ENCODE measurements around the gene ANK3.

Gene ANK3

DNA sequence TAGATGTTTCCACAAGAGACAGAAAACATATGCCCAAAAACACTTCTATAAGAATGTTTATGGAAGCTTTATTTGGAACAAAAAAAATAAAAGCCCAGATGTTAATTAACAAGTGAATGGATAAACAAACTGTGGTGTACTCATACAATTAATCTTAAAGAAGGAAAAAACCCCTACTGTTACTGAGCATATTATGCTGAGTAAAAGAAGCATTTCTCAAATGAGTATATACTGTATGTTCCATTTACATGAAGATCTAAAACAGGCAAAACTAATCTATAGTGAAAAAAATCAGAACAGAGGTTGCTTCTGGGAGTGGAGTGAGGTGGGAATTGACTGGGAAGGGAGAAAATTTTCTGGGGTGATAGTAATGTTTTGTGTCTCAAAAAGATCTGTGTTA is 15.5 kb upstream of the ANK3 start:
- H3K4me1 Mint-ChIP-seq, result no peaks in the 10 kb centered on the region
- H3K27me3 Mint-ChIP-seq, result no peaks in the 10 kb centered on the region
- DNase-seq (ENCODE audit: low spot score in 2 of 2) (no peak), ATAC-seq (replicated peaks; ENCODE audit: extremely low read depth, poor library complexity, severe bottlenecking) (no peak)
- no peaks in the 10 kb centered on the region for H3K9me3 Mint-ChIP-seq
- no peak overlapping the region for H3K27ac Mint-ChIP-seq (ENCODE audit: low read depth)
- peaks cover 3% of the 10 kb centered on the region for H3K36me3 Mint-ChIP-seq (ENCODE audit: insufficient read depth)
- H3K4me3 Mint-ChIP-seq, result no peak overlapping the region

- DNase-seq (ENCODE audit: low spot score in 2 of 2) (no peak), ATAC-seq (replicated peaks; ENCODE audit: extremely low read depth, poor library complexity, severe bottlenecking) (no peak)
- H3K27me3 Mint-ChIP-seq, result no peaks in the 10 kb centered on the region
- peaks cover 5% of the 10 kb centered on the region for H3K36me3 Mint-ChIP-seq (ENCODE audit: insufficient read depth)
- H3K4me3 Mint-ChIP-seq, result no peak overlapping the region
- no peaks in the 10 kb centered on the region for H3K4me1 Mint-ChIP-seq
- H3K27ac Mint-ChIP-seq (ENCODE audit: low read depth), result no peak overlapping the region
- H3K9me3 Mint-ChIP-seq, result no peaks in the 10 kb centered on the region
These were observed 13.6 kb upstream of the ANK3 start for GRCh38 chr10:60403168-60403873.

- Mint-ChIP-seq H3K4me3 (no peak overlapping the region), H3K27ac (ENCODE audit: low read depth) (no peak overlapping the region), H3K27me3 (no peaks in the 10 kb centered on the region), H3K4me1 (peaks cover 4% of the 10 kb centered on the region), H3K9me3 (no peaks in the 10 kb centered on the region), H3K36me3 (ENCODE audit: insufficient read depth) (peaks cover 4% of the 10 kb centered on the region)
- ATAC-seq (replicated peaks; ENCODE audit: extremely low read depth, poor library complexity, severe bottlenecking) (no peak), DNase-seq (ENCODE audit: low spot score in 2 of 2) (no peak)
These were observed 10.7 kb upstream of the ANK3 start for GRCh38 chr10:60400366-60400765.

DNA sequence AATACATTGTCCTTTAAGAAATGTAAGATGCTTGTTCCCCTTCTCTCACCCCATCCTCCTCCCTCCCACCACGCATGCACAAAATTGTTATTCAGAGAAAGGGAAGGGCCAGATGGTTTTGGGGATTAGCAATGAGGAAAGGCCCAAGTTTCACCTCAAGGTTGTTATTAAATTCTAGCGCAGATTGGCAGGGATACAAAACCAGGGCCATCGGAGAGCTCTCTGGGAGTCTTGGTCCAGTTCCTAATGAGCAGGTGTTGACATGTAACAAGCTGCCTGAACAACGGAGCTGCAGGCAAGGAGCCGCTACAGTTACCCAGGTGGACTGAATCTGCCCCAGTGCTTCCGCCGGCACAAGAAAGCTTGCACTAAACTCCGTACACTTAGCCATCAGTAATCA is 9.7 kb upstream of the ANK3 start:
- Mint-ChIP-seq H3K27ac (ENCODE audit: low read depth) (no peak overlapping the region), H3K27me3 (no peaks in the 10 kb centered on the region), H3K4me1 (peaks cover 11% of the 10 kb centered on the region), H3K4me3 (no peak overlapping the region), H3K9me3 (no peaks in the 10 kb centered on the region), H3K36me3 (ENCODE audit: insufficient read depth) (peaks cover 4% of the 10 kb centered on the region)
- no peak for DNase-seq (ENCODE audit: low spot score in 2 of 2)
- no peak for ATAC-seq (replicated peaks; ENCODE audit: extremely low read depth, poor library complexity, severe bottlenecking)

GRCh38 chr10:60397792-60398191 is 8.1 kb upstream of the ANK3 start:
- DNase-seq (ENCODE audit: low spot score in 2 of 2) (no peak), ATAC-seq (replicated peaks; ENCODE audit: extremely low read depth, poor library complexity, severe bottlenecking) (no peak)
- H3K4me3 Mint-ChIP-seq, result no peak overlapping the region
- no peak overlapping the region for H3K27ac Mint-ChIP-seq (ENCODE audit: low read depth)
- H3K9me3 Mint-ChIP-seq, result no peaks in the 10 kb centered on the region
- H3K36me3 Mint-ChIP-seq (ENCODE audit: insufficient read depth), result peaks cover 5% of the 10 kb centered on the region
- H3K4me1 Mint-ChIP-seq, result peaks cover 21% of the 10 kb centered on the region
- no peaks in the 10 kb centered on the region for H3K27me3 Mint-ChIP-seq

GRCh38 chr10:60396766-60397165 is 7.1 kb upstream of the ANK3 start:
- Mint-ChIP-seq H3K27ac (ENCODE audit: low read depth) (no peak overlapping the region), H3K9me3 (no peaks in the 10 kb centered on the region), H3K27me3 (no peaks in the 10 kb centered on the region), H3K4me3 (no peak overlapping the region), H3K4me1 (peaks cover 21% of the 10 kb centered on the region), H3K36me3 (ENCODE audit: insufficient read depth) (peaks cover 5% of the 10 kb centered on the region)
- DNase-seq (ENCODE audit: low spot score in 2 of 2), result no peak
- ATAC-seq (replicated peaks; ENCODE audit: extremely low read depth, poor library complexity, severe bottlenecking), result no peak

DNA sequence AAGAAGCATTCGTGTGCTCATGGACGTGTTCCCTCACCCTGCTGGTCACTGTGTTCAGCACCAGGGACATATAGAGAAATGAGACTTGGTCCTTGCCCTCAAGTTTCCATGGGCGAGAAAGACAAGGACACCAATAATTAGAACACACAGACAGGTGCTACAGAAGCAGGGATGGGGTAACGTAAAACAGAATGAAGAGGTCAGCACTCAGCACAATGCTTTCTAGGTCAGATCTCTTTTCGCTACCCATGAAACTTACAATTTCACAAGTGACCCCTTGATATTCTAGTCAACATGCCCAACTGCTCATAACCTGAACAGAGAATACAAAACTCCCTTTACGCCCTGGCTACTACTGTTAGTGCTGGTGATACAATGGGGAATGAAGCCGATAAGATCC is 6.0 kb upstream of the ANK3 start:
- H3K27me3 Mint-ChIP-seq, result no peaks in the 10 kb centered on the region
- H3K4me1 Mint-ChIP-seq, result peaks cover 21% of the 10 kb centered on the region
- H3K27ac Mint-ChIP-seq (ENCODE audit: low read depth), result peak overlapping the region; percentile 8
- H3K4me3 Mint-ChIP-seq, result no peak overlapping the region
- ATAC-seq (replicated peaks; ENCODE audit: extremely low read depth, poor library complexity, severe bottlenecking) (no peak), DNase-seq (ENCODE audit: low spot score in 2 of 2) (no peak)
- H3K36me3 Mint-ChIP-seq (ENCODE audit: insufficient read depth), result peaks cover 7% of the 10 kb centered on the region
- no peaks in the 10 kb centered on the region for H3K9me3 Mint-ChIP-seq

- peaks cover 7% of the 10 kb centered on the region for H3K36me3 Mint-ChIP-seq (ENCODE audit: insufficient read depth)
- no peak overlapping the region for H3K4me3 Mint-ChIP-seq
- peak in 1 of 2 donors; percentile 10 for DNase-seq (ENCODE audit: low spot score in 2 of 2)
- no peak overlapping the region for H3K27ac Mint-ChIP-seq (ENCODE audit: low read depth)
- H3K4me1 Mint-ChIP-seq, result peaks cover 22% of the 10 kb centered on the region
- H3K27me3 Mint-ChIP-seq, result no peaks in the 10 kb centered on the region
- peak; percentile 72 for ATAC-seq (replicated peaks; ENCODE audit: extremely low read depth, poor library complexity, severe bottlenecking)
- H3K9me3 Mint-ChIP-seq, result no peaks in the 10 kb centered on the region
These were observed 4.8 kb upstream of the ANK3 start for GRCh38 chr10:60394446-60394845.

- no peaks in the 10 kb centered on the region for H3K27me3 Mint-ChIP-seq
- ATAC-seq (replicated peaks; ENCODE audit: extremely low read depth, poor library complexity, severe bottlenecking), result no peak
- H3K4me3 Mint-ChIP-seq, result no peak overlapping the region
These were observed 550 bp upstream of the ANK3 start for GRCh38 chr10:60390224-60390626.

GRCh38 chr10:60388709-60389301 is 870 bp downstream of the ANK3 start:
- no peak for DNase-seq (ENCODE audit: low spot score in 2 of 2)
- H3K4me3 Mint-ChIP-seq, result no peak overlapping the region
- no peaks in the 10 kb centered on the region for H3K9me3 Mint-ChIP-seq
- no peaks in the 10 kb centered on the region for H3K27me3 Mint-ChIP-seq
- H3K4me1 Mint-ChIP-seq, result peaks cover 23% of the 10 kb centered on the region
- H3K36me3 Mint-ChIP-seq (ENCODE audit: insufficient read depth), result peaks cover 11% of the 10 kb centered on the region
- ATAC-seq (replicated peaks; ENCODE audit: extremely low read depth, poor library complexity, severe bottlenecking), result no peak
- H3K27ac Mint-ChIP-seq (ENCODE audit: low read depth), result no peak overlapping the region

More at GRCh38 chr10:60390224-60390626, 550 bp upstream of the ANK3 start:
- DNase-seq (ENCODE audit: low spot score in 2 of 2), result no peak
- Mint-ChIP-seq H3K9me3 (no peaks in the 10 kb centered on the region), H3K4me1 (peaks cover 26% of the 10 kb centered on the region), H3K36me3 (ENCODE audit: insufficient read depth) (peaks cover 8% of the 10 kb centered on the region), H3K27ac (ENCODE audit: low read depth) (no peak overlapping the region)

DNA sequence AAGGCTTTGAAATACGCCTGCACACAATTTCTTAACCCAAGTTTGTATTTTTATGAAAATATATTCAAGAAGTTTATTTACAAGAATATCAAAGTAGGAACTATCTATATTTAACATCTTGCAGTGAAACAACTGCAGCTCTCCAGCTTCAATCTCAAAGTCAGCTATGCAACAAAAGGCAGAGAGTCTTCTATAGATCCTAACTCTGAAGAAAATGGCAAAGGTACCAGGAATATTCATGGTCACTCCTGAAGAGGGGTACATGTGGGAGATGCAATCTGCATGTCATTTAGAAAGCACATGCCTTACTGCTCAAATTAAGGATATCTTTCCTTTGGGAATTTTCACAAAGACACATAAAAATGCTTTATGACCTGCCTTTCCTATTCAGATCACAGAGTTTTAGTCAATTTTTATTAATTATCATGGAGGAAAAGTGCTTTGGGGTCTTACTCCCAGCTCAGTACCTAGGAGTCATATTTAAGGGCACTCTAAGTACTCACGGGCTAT is 1.5 kb downstream of the ANK3 start:
- peaks cover 9% of the 10 kb centered on the region for H3K36me3 Mint-ChIP-seq (ENCODE audit: insufficient read depth)
- DNase-seq (ENCODE audit: low spot score in 2 of 2), result no peak
- H3K9me3 Mint-ChIP-seq, result no peaks in the 10 kb centered on the region
- no peaks in the 10 kb centered on the region for H3K27me3 Mint-ChIP-seq
- H3K4me3 Mint-ChIP-seq, result no peak overlapping the region
- no peak for ATAC-seq (replicated peaks; ENCODE audit: extremely low read depth, poor library complexity, severe bottlenecking)
- H3K4me1 Mint-ChIP-seq, result peaks cover 18% of the 10 kb centered on the region
- no peak overlapping the region for H3K27ac Mint-ChIP-seq (ENCODE audit: low read depth)

DNA sequence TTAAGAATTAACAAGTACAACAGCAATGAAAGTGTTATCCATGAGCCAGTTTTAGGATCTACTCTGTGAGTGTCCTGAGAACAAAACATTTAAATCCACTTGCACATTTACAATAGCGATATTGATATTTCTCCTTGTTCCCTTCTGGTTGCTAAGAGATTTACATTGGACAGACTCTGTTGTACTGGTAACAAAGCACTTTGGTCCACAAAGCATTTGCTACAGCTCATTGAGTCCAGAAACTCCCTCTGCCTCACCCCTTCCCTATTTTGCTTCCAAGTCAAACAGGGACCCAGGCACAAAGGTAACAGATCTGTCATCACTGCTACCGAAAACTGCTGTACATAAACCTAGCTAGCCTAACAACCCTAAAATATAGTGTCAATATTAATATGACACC is 2.1 kb downstream of the ANK3 start:
- ATAC-seq (replicated peaks; ENCODE audit: extremely low read depth, poor library complexity, severe bottlenecking) (no peak), DNase-seq (ENCODE audit: low spot score in 2 of 2) (no peak)
- no peaks in the 10 kb centered on the region for H3K9me3 Mint-ChIP-seq
- H3K4me1 Mint-ChIP-seq, result peaks cover 18% of the 10 kb centered on the region
- H3K4me3 Mint-ChIP-seq, result no peak overlapping the region
- peaks cover 8% of the 10 kb centered on the region for H3K36me3 Mint-ChIP-seq (ENCODE audit: insufficient read depth)
- H3K27me3 Mint-ChIP-seq, result no peaks in the 10 kb centered on the region
- H3K27ac Mint-ChIP-seq (ENCODE audit: low read depth), result no peak overlapping the region

DNA sequence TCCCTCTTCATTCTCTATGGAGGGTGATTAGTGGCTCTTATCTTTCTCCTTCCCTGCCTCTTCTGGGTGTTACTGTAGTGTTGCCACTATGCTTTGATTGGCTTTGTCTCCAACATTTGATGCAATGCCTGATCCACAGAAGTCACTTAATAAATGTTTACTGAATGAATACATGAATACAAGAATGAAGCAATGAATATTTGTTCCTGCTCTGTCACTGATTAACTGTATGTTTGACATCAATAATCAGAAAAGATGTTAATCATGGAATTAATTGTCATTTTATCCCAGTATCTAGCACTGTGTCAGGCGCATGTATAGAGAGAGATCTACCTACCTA is 4.3 kb downstream of the ANK3 start:
- Mint-ChIP-seq H3K4me3 (no peak overlapping the region), H3K27me3 (no peaks in the 10 kb centered on the region), H3K4me1 (peaks cover 18% of the 10 kb centered on the region), H3K27ac (ENCODE audit: low read depth) (no peak overlapping the region), H3K9me3 (no peaks in the 10 kb centered on the region), H3K36me3 (ENCODE audit: insufficient read depth) (peaks cover 6% of the 10 kb centered on the region)
- ATAC-seq (replicated peaks; ENCODE audit: extremely low read depth, poor library complexity, severe bottlenecking) (no peak), DNase-seq (ENCODE audit: low spot score in 2 of 2) (no peak)

Measured in central memory CD8-positive, alpha-beta T cell (primary cell).